ENCODE results near the gene USH1C.

Gene USH1C

GRCh38 chr11:17544181-17544622, at the start of gene USH1C:
Gene USH1C, minus strand, starts transcription at chr11:17544416. Its CDS starts 109 bp downstream, at chr11:17544307.
- no peak for DNase-seq

- DNase-seq, result no peak
Observed at GRCh38 chr11:17593466-17594245, 49.4 kb upstream of the USH1C start.

GRCh38 chr11:17591293-17591692, 47.1 kb upstream of the USH1C start:
- no peak for DNase-seq

- DNase-seq, result no peak
Observed at GRCh38 chr11:17590463-17590862, 46.2 kb upstream of the USH1C start.

- DNase-seq, result no peak
Observed at GRCh38 chr11:17588721-17589120, 44.5 kb upstream of the USH1C start.

- DNase-seq, result no peak
Observed at GRCh38 chr11:17588166-17588565, 44.0 kb upstream of the USH1C start.

DNA sequence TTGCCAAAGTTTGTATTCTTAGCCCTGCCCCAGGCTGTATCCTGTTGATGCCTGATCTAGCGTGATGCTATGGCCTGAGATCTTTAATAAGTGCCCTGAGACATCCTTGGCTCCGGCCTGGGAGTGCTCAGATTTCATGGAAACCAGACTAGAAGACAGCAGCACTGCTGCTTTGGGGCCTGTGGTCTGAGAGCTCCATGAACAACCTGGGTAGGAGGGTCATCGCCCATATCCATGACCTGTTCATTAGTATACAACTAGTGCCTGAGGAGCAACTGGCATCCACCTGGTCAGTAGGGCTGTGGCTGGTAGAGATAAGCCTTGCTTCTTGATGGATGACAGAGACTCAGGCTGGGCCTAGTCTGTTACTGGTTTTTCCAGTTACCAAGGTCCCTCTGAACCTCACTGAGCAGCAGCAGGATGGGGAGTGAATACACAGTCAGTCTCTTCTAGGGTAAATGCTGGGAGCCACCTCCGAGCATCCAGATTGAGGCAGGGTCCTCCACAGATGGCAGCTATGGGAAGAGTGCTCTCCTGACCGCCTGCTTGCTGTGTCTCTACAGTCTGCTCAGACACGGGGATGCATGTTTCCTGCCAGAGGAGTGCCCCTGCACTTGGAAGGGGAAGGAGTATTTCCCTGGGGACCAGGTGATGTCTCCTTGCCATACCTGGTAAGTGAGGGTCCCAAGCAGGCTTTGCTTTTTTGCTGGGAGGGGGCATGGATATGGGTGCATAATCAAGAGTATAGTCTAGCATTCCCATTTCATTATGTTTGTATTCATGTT, 41.9 kb upstream of the USH1C start:
- DNase-seq, result no peak

- DNase-seq, result no peak
Observed at GRCh38 chr11:17581732-17582053, 37.5 kb upstream of the USH1C start.

DNA sequence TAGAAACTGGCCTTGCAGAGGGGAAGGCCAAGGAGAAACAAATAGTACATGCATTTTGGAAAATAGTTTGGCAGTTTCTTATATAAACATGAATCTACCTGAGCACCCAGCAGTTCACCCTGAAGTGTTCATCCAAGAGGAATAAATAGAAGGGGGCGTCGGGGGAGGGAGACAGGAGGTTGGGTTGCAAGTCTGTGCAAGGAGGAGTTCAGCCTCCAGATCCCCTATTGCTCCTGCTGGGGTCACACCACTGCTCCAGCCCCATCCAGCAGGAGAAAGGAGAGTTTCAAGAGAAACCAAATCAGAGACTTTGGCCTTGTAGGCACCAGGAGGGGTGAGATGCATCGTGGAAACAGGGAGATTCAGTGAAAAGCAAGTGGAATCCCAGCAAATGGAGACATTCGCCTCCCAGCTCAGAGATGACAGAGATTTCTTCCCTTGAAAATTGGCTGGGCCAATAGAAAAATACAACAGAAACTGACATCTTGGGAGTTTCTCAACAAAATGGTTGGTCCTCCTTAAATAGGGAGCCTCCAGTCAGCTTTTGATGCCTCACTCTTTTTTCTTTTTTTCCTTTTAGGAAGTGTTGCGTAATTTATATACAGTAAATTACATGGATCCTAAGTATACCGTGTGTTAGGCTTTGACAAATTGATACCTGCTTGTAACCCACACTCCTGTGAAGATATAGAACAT, 37.0 kb upstream of the USH1C start:
- DNase-seq, result no peak

GRCh38 chr11:17580271-17580670, 36.1 kb upstream of the USH1C start:
- DNase-seq, result no peak

GRCh38 chr11:17579451-17579850, 35.2 kb upstream of the USH1C start:
- DNase-seq, result no peak

GRCh38 chr11:17578958-17579357, 34.7 kb upstream of the USH1C start:
- no peak for DNase-seq

DNA sequence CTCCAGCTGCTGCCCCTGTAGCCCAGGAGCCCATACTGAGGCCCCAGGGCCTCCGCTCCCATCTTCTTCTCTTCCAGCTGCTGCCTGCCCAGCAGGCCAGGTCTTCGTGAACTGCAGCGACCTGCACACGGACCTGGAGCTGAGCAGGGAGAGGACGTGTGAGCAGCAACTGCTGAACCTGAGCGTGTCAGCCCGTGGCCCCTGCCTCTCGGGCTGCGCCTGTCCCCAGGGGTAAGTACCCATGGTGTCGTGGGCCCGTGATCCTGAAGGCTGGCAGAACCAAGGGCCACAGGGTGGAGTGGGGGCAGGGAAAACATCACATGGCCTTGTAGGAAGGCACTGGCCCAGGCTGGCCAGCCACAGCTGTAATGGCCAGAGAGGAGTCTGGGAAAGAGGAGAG, 34.1 kb upstream of the USH1C start:
- DNase-seq, result no peak

DNA sequence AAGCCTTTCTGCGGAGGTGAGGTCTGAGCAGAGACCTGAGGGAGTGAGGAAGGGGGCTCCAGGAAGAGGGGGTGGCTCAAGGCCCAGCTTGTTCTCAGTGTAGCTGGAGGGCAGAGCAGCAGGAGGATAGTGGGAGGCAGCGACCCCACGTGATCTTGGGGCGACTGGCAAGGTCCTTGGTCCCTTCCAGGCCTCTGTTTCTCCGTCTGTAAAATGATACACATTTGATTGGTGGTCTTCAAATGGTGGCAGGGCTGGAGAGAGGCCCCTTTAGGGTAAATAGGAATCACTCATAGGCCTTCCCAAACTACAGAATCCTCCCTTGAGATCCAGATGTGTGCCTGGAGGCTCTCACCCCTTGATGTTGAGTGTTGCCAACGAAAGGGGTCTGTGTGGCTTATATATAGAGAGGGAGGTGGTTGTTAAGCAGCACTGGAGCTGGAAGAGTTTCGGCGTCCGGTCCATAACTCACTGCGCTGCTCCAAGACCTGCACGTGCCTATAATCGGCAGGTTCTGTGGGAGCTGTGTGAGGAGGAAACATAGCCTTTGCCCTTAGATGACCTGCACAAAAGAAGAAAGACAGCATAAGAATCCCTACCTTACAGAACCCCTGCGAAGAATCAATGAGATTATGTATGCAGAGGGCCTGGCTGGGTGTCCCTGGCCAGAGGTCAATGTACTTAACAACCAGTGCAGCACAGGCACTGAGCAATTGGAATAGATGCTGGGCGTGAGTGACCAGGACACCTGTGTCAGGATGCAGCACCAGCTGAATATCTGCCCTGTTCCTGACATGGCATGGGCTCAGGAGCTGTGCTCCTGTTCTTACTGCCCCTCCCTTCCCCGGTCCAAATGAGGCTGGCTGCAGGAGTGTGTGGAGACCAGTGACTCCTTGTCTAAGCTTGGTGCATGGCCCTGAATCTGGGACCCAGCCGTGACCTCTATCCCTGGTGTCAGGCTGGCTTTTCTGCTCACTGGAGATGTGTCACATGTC, 31.5 kb upstream of the USH1C start:
- DNase-seq, result no peak

- DNase-seq, result no peak
Observed at GRCh38 chr11:17574141-17575091, 30.2 kb upstream of the USH1C start.

GRCh38 chr11:17573526-17573925, 29.3 kb upstream of the USH1C start:
- DNase-seq, result no peak

DNA sequence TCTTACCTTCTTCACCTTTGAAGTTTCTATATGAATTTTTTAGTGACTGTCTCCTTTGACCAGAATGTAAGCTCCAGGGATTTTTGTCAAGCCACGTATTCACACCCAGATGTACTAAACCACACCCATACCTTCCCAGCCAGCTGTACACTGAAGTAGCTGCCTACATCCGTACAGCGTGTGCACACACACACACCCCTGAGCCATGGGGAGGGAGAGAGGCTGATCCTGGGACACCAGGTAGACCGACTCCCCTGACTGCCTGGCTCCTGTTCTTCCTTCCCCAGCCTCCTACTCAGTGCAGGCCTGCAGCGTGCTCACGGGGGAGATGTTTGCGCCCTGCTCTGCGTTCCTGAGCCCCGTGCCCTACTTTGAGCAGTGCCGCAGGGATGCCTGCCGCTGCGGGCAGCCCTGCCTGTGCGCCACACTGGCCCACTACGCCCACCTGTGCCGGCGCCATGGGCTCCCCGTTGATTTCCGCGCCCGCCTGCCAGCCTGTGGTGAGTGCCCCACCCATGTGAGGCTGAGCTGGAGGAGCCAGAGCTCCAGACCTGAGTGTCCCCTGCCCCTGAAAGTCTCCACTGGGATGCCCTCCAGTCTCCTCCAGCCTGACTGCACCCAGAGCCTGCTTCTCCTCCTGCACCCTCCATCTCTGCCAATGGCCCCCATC, 28.7 kb upstream of the USH1C start:
- no peak for DNase-seq

- DNase-seq, result no peak
Observed at GRCh38 chr11:17572359-17572690, 28.1 kb upstream of the USH1C start.

GRCh38 chr11:17571431-17572358, 27.5 kb upstream of the USH1C start:
- no peak for DNase-seq

GRCh38 chr11:17570034-17570433, 25.8 kb upstream of the USH1C start:
- no peak for DNase-seq

Data from left hindlimb (tissue), 1 donor.